NCI-H1694 (cell line): ENCODE measurements around the gene GDF10.

ENCODE experiments used
- DNase-seq: peaks from one replicate; lab custom pipeline; 2025; lab: John Stamatoyannopoulos, UW

GDF10 gene, protein sequence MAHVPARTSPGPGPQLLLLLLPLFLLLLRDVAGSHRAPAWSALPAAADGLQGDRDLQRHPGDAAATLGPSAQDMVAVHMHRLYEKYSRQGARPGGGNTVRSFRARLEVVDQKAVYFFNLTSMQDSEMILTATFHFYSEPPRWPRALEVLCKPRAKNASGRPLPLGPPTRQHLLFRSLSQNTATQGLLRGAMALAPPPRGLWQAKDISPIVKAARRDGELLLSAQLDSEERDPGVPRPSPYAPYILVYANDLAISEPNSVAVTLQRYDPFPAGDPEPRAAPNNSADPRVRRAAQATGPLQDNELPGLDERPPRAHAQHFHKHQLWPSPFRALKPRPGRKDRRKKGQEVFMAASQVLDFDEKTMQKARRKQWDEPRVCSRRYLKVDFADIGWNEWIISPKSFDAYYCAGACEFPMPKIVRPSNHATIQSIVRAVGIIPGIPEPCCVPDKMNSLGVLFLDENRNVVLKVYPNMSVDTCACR

GRCh38 chr10:47299611-47300428 lies at the start of gene GDF10:
TSS of gene GDF10 (plus strand) at chr10:47300197. CDS start at chr10:47300652, 455 bp downstream.
- no peak for DNase-seq

GRCh38 chr10:47252093-47252780 lies 47.8 kb upstream of the GDF10 start:
- DNase-seq: no peak

- DNase-seq: no peak
Observed at GRCh38 chr10:47253030-47253637, 46.9 kb upstream of the GDF10 start.

- DNase-seq: no peak
Observed at GRCh38 chr10:47253651-47254375, 46.2 kb upstream of the GDF10 start.

DNA sequence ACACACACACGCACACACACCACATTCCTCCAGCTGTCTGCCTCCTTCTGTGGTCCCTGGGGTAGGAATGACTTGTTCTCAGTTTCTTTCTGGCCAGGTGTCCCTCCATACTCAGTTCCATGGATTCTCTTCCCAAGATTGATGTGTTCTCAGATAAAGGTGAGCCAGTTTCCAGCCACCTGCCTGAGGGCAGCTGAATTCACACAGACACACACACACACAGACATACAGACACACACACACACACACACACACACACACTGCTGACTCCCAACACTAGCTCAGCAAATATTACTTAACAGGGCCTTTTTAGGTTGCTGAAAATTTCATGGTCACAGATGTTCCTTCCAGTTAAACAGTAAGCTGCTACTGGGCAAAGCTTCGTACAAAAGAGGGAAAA lies 45.4 kb upstream of the GDF10 start:
- DNase-seq: no peak

GRCh38 chr10:47255033-47255813 lies 44.8 kb upstream of the GDF10 start:
- no peak for DNase-seq

- no peak for DNase-seq
Observed at GRCh38 chr10:47255866-47256265, 44.1 kb upstream of the GDF10 start.

GRCh38 chr10:47256751-47257336 lies 43.2 kb upstream of the GDF10 start:
- no peak for DNase-seq

DNA sequence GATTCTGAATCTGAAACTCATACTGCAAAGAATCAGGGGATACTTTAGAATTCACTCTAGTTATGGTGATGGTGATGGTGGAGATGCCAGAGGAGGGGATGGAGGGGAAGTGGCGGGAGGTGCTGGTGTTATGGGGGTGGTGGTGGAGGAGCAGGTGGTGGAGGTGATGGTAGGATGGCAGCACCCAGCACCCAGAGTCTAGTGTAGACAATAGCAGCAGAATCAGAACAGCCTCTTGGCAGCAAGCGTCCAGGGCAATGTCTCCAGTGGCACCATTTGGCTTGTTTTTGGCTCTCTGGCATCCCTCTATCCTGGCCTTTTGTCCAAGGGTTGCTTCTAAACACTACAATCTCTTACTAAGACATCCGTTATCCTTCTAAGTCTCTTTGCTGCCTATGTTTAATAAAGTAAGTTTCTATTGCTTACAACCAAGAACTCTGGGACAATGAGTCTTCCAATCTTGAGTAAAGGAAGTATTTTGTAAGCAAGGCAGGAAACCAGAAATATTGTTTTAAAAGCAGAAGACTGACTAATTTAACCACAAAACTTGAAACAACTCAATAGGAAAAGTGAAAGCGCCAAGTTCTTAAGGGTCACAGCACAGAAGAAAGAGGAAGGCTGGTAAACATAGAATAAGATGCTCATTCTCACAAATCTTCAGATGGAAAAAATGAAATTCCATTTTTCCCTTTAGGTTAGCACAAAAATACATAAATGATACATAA lies 42.4 kb upstream of the GDF10 start:
- DNase-seq: no peak

DNA sequence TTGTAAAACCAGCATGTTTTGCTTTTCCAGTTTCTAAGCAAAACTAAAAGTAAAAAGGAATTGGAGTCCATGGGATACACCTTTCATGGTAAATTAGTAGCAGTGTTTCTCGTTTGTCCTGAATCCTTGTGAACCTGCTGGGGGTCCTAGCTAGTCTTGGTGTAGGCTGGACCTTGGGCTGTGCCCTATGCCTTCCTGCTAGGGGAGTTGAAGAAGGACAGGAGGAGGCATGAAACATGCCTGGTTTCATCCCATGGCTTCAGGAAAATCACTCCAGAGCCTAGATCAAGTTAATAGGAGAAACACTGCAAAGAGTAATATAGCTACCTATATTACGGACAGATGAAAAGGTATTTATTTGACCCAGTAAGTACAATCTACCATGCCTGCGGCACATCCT lies 41.1 kb upstream of the GDF10 start:
- no peak for DNase-seq

GRCh38 chr10:47259466-47259865 lies 40.5 kb upstream of the GDF10 start:
- DNase-seq: no peak

DNA sequence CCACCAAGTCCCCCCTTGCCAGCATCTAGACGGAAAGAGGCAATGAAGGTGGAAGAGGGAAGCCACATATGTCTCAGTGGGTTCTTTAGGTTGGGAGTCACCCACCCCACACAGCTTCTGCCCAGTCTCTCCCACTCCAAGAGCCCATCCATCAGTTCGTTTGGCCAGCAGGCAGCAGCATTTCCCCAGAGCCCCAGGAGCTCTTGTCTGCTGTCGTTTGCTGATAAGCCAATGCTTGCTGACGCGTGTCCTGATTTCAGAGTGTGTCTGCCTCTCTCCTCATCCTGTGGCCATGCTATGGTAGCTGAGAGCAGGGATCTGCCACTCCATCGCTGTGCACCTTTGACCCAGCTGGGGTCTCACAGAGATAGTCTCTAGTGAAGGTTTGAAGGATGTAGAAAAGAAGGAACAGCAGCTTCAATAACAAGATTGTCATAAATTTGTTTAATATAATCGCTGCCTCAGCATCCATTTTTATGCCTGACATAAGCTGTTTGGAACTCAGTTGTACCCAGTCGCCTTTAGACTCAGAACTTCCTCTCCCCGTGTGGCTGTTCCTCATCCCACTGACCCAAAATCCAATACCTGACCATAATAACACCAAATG lies 39.4 kb upstream of the GDF10 start:
- DNase-seq: no peak

GRCh38 chr10:47261121-47261520 lies 38.9 kb upstream of the GDF10 start:
- DNase-seq: no peak

DNA sequence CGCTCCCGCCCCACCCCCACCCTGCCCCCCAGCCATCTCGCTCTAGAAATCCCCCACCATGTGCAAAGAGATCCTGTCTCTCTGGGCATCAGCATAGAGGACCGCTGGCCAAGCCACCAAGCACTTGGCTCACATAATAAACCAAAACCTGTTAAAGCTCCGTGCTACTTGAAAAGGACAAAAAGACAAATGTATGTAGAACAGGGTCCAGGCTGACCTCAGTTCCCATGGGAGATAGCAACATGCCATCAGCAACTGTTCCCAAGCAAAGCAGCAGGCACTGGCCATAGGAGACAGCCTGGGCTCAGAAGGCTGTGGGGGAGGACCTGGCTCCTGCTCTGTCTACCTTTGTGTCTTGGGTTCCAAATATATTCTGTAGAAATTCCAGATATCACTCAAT lies 38.4 kb upstream of the GDF10 start:
- no peak for DNase-seq

- DNase-seq: no peak
Observed at GRCh38 chr10:47262606-47263533, 37.1 kb upstream of the GDF10 start.

DNA sequence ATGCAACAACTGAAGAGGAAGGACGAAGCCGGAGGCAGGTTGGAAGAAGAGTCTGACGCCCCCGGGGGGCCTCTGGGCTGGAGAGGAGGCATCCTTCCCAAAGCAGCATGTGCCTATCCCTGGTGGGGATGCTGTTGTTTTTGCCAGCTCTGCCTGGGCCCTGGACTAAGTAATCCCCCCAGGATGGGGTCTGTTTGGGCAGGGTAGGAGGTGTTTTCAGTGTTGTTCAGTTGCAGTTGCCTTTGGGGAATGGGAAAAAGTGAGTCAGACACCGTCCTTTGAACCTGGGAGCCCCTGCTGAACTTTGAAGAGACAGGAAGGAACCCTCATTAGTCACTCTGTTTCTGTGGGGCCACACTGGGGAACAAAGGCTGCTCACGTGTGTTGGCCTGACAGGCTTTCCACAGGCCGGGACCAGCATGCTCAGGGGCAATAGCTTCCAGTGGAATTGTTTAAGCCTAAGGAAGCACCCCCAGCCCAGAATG lies 35.2 kb upstream of the GDF10 start:
- DNase-seq: no peak

DNA sequence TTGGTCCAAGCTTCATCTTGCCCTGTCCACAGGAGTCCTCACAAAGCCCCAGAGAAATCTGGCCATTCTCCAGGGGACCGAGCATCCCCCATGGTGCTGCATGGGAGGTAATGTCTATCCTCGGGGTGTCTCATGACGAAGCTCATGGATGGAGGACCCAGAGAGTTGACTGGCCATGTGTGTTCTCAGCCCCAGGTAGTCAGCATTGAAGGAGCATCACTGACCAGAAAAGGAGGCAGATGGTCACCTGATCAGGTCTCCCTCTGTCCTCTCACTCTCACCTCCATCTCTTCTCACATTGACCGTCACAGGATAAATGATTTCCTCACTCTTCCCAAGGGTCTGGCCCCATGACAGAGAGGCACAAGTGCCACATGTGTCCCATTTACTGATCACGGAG lies 33.4 kb upstream of the GDF10 start:
- no peak for DNase-seq

DNA sequence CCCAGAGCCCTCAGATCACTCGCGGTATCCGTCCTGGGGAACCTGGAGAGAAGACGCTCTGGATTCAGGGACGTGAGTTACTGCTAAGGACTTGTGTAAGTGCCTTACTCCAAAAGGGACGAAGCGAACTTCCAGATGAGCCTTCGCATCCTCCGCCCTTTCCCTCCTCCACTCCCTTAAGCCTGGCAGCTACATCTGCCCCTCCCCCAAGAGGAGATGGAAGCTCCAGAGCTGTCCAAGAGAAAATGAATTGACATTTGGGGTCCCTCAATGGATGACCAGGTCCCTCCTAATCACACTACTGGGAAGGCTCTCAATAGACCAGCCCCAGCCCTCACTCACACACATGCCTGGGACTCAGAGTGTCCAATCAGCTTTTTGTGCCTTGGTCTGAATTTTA lies 31.3 kb upstream of the GDF10 start:
- no peak for DNase-seq
